GM20000 (cell line): ENCODE results near the gene ISYNA1.

ENCODE experiments used
- DNase-seq: peaks from one replicate; pipeline ENCODE4 v3.0.0; 2012; ENCODE audit warnings: low spot score
- TF ChIP-seq, protein P1 (sequence below): IDR thresholded peaks from 2 replicates; pipeline ENCODE4 v1.5.1; 2012; ENCODE audit warnings: mild to moderate bottlenecking, control low read depth; ENCODE audit errors: extremely low read depth, missing control alignments

The ISYNA1 gene

DNA sequence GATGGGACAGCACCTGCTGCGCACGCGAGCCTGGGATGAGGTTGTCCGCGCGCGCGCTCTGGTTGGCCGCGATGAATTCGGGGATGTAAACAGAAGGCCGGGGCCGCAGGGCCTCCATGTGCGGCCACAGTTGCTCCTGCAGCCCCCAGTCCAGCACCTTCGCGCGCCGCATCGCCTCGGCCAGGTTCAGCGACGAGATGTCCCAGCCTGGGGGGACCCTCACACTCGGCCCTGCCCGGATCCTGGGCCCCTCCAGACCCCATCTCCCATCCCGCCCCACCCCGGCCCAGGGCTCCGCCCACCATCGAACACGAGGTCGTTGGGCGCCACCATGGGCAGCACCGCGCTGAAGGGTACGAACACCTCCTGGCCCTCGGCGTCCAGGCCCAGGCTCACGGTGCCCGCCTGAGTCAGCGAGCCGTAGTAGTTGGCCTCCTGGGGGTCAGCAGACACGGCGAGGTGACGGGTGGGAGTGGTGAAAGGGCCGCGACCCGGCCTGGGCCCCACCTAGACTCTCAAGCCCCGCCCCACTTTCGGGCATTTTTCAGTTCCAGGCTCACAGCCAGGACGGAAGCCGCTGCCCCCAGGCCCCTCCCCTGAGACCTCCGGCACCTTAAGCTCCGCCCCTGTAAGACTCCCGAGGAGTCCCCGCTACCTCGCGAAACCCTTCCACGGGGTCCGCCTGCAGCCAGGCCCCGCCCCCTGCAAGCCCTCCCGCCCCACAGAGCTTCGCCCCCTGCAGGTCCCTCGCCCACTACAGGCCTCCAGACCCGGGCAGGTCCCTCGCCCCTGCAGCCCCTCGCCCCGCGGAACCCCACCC is 1.1 kb downstream of the ISYNA1 start:
- TF ChIP-seq, protein P1, sequence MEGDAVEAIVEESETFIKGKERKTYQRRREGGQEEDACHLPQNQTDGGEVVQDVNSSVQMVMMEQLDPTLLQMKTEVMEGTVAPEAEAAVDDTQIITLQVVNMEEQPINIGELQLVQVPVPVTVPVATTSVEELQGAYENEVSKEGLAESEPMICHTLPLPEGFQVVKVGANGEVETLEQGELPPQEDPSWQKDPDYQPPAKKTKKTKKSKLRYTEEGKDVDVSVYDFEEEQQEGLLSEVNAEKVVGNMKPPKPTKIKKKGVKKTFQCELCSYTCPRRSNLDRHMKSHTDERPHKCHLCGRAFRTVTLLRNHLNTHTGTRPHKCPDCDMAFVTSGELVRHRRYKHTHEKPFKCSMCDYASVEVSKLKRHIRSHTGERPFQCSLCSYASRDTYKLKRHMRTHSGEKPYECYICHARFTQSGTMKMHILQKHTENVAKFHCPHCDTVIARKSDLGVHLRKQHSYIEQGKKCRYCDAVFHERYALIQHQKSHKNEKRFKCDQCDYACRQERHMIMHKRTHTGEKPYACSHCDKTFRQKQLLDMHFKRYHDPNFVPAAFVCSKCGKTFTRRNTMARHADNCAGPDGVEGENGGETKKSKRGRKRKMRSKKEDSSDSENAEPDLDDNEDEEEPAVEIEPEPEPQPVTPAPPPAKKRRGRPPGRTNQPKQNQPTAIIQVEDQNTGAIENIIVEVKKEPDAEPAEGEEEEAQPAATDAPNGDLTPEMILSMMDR = no peak
- peak; percentile 97 for DNase-seq

DNA sequence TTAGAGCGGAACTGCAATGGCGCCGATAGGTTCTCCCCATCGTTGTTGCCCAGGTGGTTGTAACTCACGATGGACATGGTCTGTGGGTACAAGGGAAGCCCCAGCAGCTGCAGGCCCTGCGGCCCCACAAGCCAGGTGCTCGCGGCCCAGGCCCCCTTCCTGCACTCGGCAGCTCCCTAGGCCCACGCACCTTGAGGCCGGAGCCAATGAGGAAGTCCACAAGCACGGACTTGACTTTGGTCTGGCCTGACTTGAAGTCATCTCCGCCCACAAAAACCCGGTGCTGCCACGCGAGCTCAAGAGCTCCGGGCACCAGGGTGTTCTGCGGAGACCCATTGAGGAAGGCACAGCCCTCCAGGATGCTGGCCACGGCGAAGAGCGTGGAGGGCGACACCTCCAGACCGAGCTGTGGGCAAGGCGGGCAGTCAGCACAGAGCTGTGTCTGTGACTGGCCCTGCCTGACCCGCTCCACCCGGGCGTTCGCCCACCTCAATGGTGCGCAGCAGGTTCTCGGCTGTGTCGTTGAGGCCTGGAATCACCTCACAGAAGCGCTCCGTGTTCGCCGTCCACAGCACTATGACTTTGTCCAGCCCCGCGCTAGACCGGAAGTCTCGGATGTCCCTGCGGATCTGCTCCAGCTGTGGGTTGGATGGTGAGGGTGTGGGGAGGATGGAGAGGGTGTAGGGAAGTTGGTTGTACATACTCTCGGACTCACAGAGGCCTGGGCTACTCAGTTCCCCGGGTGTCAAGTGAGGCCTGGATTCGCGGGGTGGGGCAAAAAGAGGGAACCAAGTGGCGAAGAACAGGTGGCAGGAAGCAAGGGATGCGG is 1.9 kb downstream of the ISYNA1 start:
- TF ChIP-seq, protein P1 = no peak
- DNase-seq = no peak

DNA sequence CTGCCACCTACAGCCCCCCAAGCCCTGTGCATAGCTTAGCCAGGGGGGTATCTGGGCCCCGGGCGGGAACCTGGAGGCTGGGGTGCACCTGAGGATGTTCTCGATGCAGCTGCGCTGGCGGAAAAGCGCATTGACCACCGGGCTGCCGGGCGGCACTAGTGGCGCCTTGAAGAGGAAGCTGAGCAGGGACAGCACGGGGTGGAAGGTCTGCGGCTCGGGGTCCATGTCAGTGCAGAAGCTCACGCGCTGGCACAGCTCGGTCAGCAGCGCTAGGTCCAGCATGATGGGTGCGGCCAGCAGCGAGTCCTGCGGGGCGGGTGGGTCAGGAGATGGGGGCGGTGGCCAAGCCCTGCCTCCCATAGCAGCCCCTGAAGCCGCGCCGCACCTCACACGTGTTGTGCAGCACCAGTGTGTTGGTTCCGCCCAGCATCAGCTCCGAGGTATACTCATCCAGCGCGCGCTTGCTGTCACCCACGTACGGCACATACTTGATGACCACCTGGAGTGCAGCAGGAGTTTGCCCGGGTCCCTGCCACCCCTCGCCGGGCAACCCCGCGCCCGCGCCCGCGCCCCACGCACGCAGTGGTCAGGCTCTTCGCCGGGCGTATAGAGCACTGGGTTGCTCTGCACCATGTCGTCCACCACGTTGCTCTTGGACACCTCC is 2.6 kb downstream of the ISYNA1 start:
- TF ChIP-seq, protein P1 = no peak
- DNase-seq = no peak

DNA sequence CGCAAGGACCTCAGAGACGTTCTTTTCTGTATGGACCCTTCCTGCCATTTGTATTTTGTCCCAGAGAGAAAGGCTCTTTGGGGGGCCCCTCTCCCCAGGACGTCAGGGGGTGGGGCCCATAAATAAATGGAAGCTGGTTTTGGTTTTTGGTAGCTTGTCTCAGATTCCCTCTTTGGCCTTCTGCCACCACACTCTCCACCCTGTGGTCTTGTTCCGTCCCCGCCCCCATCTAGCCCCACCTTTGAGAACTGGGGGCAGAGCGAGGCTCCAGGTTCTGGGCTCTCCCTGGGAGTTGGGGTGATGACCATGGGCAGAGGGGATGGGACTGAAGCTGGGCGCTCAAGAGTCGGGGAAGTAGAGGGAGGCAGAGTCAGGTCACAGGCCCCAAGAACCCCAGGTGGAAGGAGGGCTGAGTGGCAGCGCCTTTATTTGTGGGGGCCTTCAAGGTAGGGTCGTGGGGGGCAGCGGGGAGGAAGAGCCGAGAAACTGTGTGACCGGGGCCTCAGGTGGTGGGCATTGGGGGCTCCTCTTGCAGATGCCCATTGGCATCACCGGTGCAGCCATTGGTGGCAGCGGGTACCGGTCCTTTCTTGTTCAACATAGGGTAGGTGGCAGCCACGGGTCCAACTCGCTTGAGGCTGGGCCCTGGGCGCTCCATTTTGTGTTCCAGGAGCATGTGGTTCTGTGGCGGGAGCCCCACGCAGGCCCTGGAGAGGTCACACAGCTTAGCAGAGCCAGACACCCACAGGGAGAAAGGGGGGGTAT is 3.3 kb downstream of the ISYNA1 start:
- DNase-seq = no peak
- TF ChIP-seq, protein P1 = no peak

DNA sequence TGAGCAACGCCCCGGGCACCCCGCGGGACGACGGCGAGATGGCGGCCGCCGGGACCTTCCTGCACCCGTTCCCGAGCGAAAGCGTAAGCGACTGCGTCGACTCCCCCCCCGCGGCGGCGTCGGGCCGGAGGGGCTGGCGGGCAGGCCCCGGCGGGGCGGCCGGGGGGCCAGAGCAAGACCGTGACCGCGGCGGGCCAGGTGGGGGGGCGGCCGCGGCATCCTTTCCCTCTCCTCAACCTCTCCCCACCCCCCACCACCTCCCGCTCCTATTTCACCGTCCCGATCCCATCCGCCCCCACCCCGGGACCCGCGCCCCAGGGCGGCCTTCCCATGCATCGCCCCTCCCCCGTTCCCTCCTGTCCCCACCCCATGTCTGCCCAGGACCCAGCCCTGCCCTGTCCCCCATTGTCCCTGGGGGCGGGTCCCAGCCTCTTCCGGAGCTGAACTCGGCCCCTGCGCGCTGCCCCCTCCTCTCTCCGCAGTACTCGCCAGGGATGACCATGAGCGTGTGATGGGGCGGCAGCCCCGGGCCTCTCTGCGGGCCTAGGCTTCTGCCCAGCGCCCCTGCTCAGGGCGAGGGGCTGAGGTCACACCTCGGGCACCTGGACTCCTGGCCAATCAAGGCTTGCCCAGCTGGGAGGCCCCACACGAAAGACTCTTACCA is 4.1 kb downstream of the ISYNA1 start:
- TF ChIP-seq, protein P1 = no peak

DNA sequence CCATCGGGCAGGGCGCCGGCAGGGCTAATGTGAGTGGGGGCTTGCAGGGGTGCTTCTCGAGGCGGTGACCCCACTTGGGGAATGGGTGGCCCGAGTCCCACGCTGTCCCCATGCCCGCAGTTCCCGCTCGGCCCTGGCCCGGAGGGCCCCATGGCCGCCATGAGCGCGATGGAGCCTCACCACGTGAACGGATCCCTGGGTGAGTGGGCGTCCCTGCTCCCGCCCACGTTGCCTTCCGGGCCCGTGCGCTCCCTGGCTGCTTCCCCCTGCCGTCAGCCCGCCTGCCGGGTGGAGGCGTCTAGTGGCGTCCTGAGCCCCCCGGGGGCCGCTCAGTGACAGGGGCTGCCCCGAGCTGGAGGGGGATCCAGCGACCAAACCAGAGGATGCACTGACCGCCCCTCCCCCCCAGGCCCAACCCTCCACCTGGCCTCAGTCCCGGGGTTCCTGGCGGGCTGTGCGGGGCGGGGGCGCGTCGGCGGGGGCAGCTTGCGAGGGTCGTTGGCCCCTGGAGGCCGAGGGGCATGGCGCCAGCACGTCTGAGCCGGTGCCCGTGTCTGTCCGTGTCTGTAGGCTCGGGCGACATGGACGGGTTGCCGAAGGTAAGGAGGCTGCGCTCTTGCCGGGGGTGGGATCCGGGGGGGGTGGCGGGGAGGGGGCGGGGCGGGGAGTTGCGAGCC is 4.8 kb downstream of the ISYNA1 start:
- peak; percentile 80 for DNase-seq
- TF ChIP-seq, protein P1 = no peak

More for the DNA sequence above, 4.1 kb downstream of the ISYNA1 start:
- no peak for DNase-seq
